Esophagus muscularis mucosa (tissue), 4 donors: Measurements from ENCODE around the gene ROBO1.

Experiments
- CTCF ChIP-seq, 3 experiments: fragments of 200-600 bp in 2 of 3; fragments of 450-650 bp in 1 of 3; sonication (generic) in 2 of 3; IDR thresholded peaks; one replicate each; pipeline ENCODE4 v1.5.1; 2017 to 2019; ENCODE audit warnings: antibody characterized with exemption in 3 of 3, mild to moderate bottlenecking in 2 of 3, moderate library complexity in 1 of 3
- EP300 ChIP-seq: sonication (generic); formaldehyde crosslinking; IDR thresholded peaks from one replicate; pipeline ENCODE4 v1.6.1; 2017; ENCODE audit warnings: antibody characterized with exemption
- POLR2A ChIP-seq: fragments of 450-650 bp; IDR thresholded peaks from one replicate; pipeline ENCODE4 v1.6.1; 2017; ENCODE audit warnings: antibody characterized with exemption, moderate library complexity, mild to moderate bottlenecking, low read depth
- POLR2AphosphoS5 ChIP-seq, 2 donors: sonication (generic); formaldehyde crosslinking; IDR thresholded peaks; one replicate each; pipeline ENCODE4 v1.6.1; 2017; ENCODE audit warnings: antibody characterized with exemption in 2 of 2

GRCh38 chr3:79111375-79112052, 656.3 kb downstream of the ROBO1 start:
- TF ChIP-seq CTCF (IDR thresholded peaks at IDR 0.05) = no peak
- TF ChIP-seq POLR2A = no peak
- TF ChIP-seq EP300 = no peak
- no peak for TF ChIP-seq POLR2AphosphoS5 (IDR thresholded peaks at IDR 0.05)
